Esophagus squamous epithelium (tissue), 4 donors: ENCODE data around the gene NPHP3.

Experiments
- POLR2A ChIP-seq, 4 donors: fragments of 450-650 bp; IDR thresholded peaks; one replicate each; pipeline ENCODE4 v1.6.1; 2017; ENCODE audit warnings: antibody characterized with exemption in 4 of 4, mild to moderate bottlenecking in 4 of 4, moderate library complexity in 3 of 4
- TF ChIP-seq, protein P1 (sequence below), 6 experiments: fragments of 450-650 bp in 4 of 6; fragments of 200-600 bp in 2 of 6; sonication (generic) in 2 of 6; IDR thresholded peaks; one replicate each; pipeline ENCODE4 v1.5.1; 2016 to 2019; ENCODE audit warnings: antibody characterized with exemption in 6 of 6, mild to moderate bottlenecking in 4 of 6, moderate library complexity in 4 of 6

DNA sequence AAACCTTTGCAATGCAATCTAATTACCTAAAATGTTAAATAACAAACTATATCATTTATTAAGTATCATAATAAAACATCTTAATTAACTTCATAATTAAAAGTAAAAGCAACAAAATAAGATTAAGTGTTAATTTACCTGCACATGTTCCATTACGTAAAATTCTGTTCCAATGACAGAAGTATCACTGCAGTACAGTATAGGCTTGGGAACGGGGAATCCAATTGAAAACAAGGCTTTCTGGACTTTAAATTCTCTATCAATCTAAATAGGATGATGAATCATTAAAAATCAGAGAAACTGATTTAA, 79.7 kb downstream of the NPHP3 start:
- TF ChIP-seq, protein P1, sequence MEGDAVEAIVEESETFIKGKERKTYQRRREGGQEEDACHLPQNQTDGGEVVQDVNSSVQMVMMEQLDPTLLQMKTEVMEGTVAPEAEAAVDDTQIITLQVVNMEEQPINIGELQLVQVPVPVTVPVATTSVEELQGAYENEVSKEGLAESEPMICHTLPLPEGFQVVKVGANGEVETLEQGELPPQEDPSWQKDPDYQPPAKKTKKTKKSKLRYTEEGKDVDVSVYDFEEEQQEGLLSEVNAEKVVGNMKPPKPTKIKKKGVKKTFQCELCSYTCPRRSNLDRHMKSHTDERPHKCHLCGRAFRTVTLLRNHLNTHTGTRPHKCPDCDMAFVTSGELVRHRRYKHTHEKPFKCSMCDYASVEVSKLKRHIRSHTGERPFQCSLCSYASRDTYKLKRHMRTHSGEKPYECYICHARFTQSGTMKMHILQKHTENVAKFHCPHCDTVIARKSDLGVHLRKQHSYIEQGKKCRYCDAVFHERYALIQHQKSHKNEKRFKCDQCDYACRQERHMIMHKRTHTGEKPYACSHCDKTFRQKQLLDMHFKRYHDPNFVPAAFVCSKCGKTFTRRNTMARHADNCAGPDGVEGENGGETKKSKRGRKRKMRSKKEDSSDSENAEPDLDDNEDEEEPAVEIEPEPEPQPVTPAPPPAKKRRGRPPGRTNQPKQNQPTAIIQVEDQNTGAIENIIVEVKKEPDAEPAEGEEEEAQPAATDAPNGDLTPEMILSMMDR (IDR thresholded peaks at IDR 0.05) = peak in 1 of 6 experiments; percentile 2
- no peak for TF ChIP-seq POLR2A (IDR thresholded peaks at IDR 0.05)
